K562 (cell line): ENCODE measurements around the gene TRIM2. TPM values are rescaled to one million over a fixed set of nuclear protein-coding genes. Genes with fewer than 3 reads are reported as not detected.
A peak's percentile ranks its signal among the peaks of the same experiment; 100 is the strongest.

Experiments used
- ATAC-seq: fragments of 200-7000 bp; cut with Tn5 transposase; 3 replicates; pipeline ENCODE4 v1.9.1; 2020; ENCODE audit warnings: moderate library complexity
- BruUV-seq: library from RNA; stranded (reverse); fragments of 400-500 nt; replicated peaks from 2 replicates; lab custom pipeline; 2021; lab: Mats Ljungman, UMichigan
- CTCF ChIA-PET: fragments of 300-600 bp; formaldehyde crosslinking; extraction: SDS; loops from one replicate; lab custom pipeline; 2021; ENCODE audit warnings: low intra/inter-chr PET ratio; lab: Yijun Ruan, JAX
- POLR2A ChIA-PET: fragments of 300-600, 350-650 bp; sonication (Branson Sonifier 250); formaldehyde crosslinking; extraction: SDS; loops from one replicate; lab custom pipeline; 2021; ENCODE audit warnings: antibody characterized with exemption, inconsistent platforms; lab: Yijun Ruan, JAX
- DNase-seq, 4 experiments: peaks; one replicate each; pipeline versions ENCODE4 v3.0.0 to v3.0.0-alpha.2; 2011 to 2018; ENCODE audit warnings: low spot score in 3 of 4, mixed read lengths in 3 of 4; ENCODE audit errors: extremely low read depth in 1 of 4
- FAIRE-seq: peaks from 2 replicates; lab custom pipeline; 2011; peaks lifted over from hg19 to GRCh38; lab: Jason Lieb, UNC
- H2AFZ ChIP-seq: 2 replicates; pipeline ENCODE4 v1.6.0; 2011; ENCODE audit warnings: low read depth, low read length, control low read depth, inconsistent platforms
- H3K27ac ChIP-seq: fragments of 200-600 bp; 3 replicates; pipeline ENCODE4 v1.8.0; 2011; ENCODE audit warnings: low read depth, mild to moderate bottlenecking, control low read depth, inconsistent platforms, low read length, moderate library complexity, mixed read lengths; ENCODE audit errors: extremely low read depth
- H3K27me3 ChIP-seq, 2 experiments: fragments of 300-600 bp in 1 of 2; 2 replicates in 1 of 2; 3 replicates in 1 of 2; pipeline versions ENCODE4 v1.6.0 to v1.8.0; 2011; ENCODE audit warnings: inconsistent platforms in 2 of 2, low read length in 2 of 2, mild to moderate bottlenecking in 1 of 2, mixed read lengths in 1 of 2, moderate library complexity in 1 of 2; ENCODE audit not compliant: control insufficient read depth in 2 of 2, insufficient read depth in 2 of 2
- H3K36me3 ChIP-seq: fragments of 300-600 bp; 3 replicates; pipeline ENCODE4 v1.8.0; 2011; ENCODE audit warnings: mild to moderate bottlenecking, low read length, inconsistent platforms; ENCODE audit not compliant: control insufficient read depth, insufficient read depth
- H3K4me1 ChIP-seq, 2 experiments: fragments of 200-600 bp in 1 of 2; replicated peaks in 1 of 2; 2 replicates in 1 of 2; 3 replicates in 1 of 2; pipeline versions ENCODE4 v1.5.1 to v1.8.0; 2011; ENCODE audit warnings: inconsistent platforms in 2 of 2, low read length in 2 of 2, mild to moderate bottlenecking in 1 of 2, mixed read lengths in 1 of 2, moderate library complexity in 1 of 2; ENCODE audit not compliant: control insufficient read depth in 2 of 2, insufficient read depth in 2 of 2
- H3K4me2 ChIP-seq: 2 replicates; pipeline ENCODE4 v1.6.1; 2011; ENCODE audit warnings: low read length, control low read depth, inconsistent platforms, mixed read lengths; ENCODE audit not compliant: insufficient read depth
- H3K4me3 ChIP-seq: fragments of 200-600 bp; sonication (generic), shearing (Covaris generic); 2 replicates; pipeline ENCODE4 v1.5.1; 2016; ENCODE audit warnings: control low read depth, inconsistent platforms
- H3K79me2 ChIP-seq: fragments of 200-600 bp; 3 replicates; pipeline ENCODE4 v1.8.0; 2011; ENCODE audit warnings: low read length, inconsistent platforms; ENCODE audit not compliant: control insufficient read depth, insufficient read depth
- H3K9ac ChIP-seq, 2 experiments: 2 replicates each; pipeline versions ENCODE4 v1.6.0 to v1.6.1; 2011; ENCODE audit warnings: low read depth in 2 of 2, low read length in 2 of 2, control low read depth in 1 of 2, inconsistent platforms in 1 of 2, mild to moderate bottlenecking in 1 of 2, mixed read lengths in 1 of 2; ENCODE audit not compliant: insufficient read depth in 1 of 2
- H3K9me1 ChIP-seq: one replicate; pipeline ENCODE4 v1.6.0; 2011; ENCODE audit warnings: inconsistent platforms, mild to moderate bottlenecking, low read length, moderate library complexity; ENCODE audit not compliant: control insufficient read depth, insufficient read depth
- H3K9me3 ChIP-seq: replicated peaks from 2 replicates; pipeline ENCODE4 v1.5.1; 2011; ENCODE audit warnings: low read depth, low read length, inconsistent platforms; ENCODE audit not compliant: control insufficient read depth, insufficient read depth
- H4K20me1 ChIP-seq: replicated peaks from 2 replicates; pipeline ENCODE4 v1.6.1; 2011; ENCODE audit warnings: low read length, inconsistent platforms, mixed read lengths; ENCODE audit not compliant: control insufficient read depth, insufficient read depth
- ATF7 ChIP-seq: fragments of 450-650 bp; IDR thresholded peaks from 2 replicates; pipeline ENCODE4 v1.7.1; 2014; ENCODE audit warnings: mild to moderate bottlenecking, moderate library complexity
- CBX5 ChIP-seq: IDR thresholded peaks from 2 replicates; pipeline ENCODE4 v1.6.1; 2014; ENCODE audit warnings: low read depth, borderline replicate concordance
- CCNT2 ChIP-seq: IDR thresholded peaks from 2 replicates; pipeline ENCODE4 v1.6.1; 2011; ENCODE audit warnings: borderline replicate concordance, low read depth, mild to moderate bottlenecking, moderate library complexity, mixed read lengths, low read length; ENCODE audit not compliant: insufficient read length; ENCODE audit errors: extremely low read depth
- HNRNPLL ChIP-seq: fragments of 200-400 bp; formaldehyde crosslinking; IDR thresholded peaks from 2 replicates; pipeline ENCODE4 v1.6.1; 2017; ENCODE audit warnings: low read length, low read depth, mild to moderate bottlenecking; ENCODE audit not compliant: poor library complexity, severe bottlenecking
- RFX5 ChIP-seq: IDR thresholded peaks from 2 replicates; pipeline ENCODE4 v1.6.1; 2011; ENCODE audit warnings: low read depth, mild to moderate bottlenecking, improper control_type of control experiment, low read length
- SMARCE1 ChIP-seq: fragments of 450-650 bp; IDR thresholded peaks from 2 replicates; pipeline ENCODE4 v1.7.1; 2016; ENCODE audit warnings: mild to moderate bottlenecking
- STAT5A ChIP-seq: IDR thresholded peaks from 2 replicates; pipeline ENCODE4 v1.6.1; 2012; ENCODE audit warnings: low read length, inconsistent platforms, borderline replicate concordance
- TEAD2 ChIP-seq: fragments of 450-650 bp; IDR thresholded peaks from 2 replicates; pipeline ENCODE4 v1.6.1; 2016; ENCODE audit warnings: missing genetic modification characterization, control low read depth, missing compliant biosample characterization
- ZNF76 ChIP-seq: fragments of 250-450 bp; sonication (Bioruptor Pico); IDR thresholded peaks from 2 replicates; pipeline ENCODE4 v1.4.0; 2020; ENCODE audit warnings: mild to moderate bottlenecking, moderate library complexity, borderline replicate concordance
- WGBS: fragments of 100-300 bp; shearing (Covaris generic); methylation state at CpG from one replicate; pipeline ENCODE4 v1.1.6; 2016; ENCODE audit warnings: low coverage, mixed read lengths; ENCODE audit not compliant: insufficient coverage; ENCODE audit errors: missing lambda C conversion rate; 5-methylcytosine and 5-hydroxymethylcytosine counted together
- in situ Hi-C: fragments of 300-500 bp; cut with MboI; formaldehyde crosslinking; loops from 4 replicates; pipeline ENCODE4 v1.15.0; 2018; ENCODE audit warnings: inconsistent platforms, mixed read lengths
- intact Hi-C: fragments of 100-400 bp; cut with micrococcal nuclease; formaldehyde crosslinking; loops from 2 replicates; pipeline ENCODE4 v1.14.2; 2022
- polyA plus RNA-seq, 8 experiments: library from polyadenylated mRNA; depleted of rRNA in 4 of 8; stranded (reverse) in 5 of 8; unstranded in 3 of 8; fragments of >200 nt; fragmentation: Nextera tagmentation in 2 of 8; fragmentation: Illumina TruSeq in 1 of 8; extraction: Ambion mirVana in 2 of 8; extraction: Trizol in 1 of 8; gene quantifications; 2 replicates each; pipeline versions ENCODE4 v1.2.1 to v1.2.3, GENCODE V29; 2011 to 2014; ENCODE audit warnings: inconsistent platforms in 1 of 8, missing spikeins in 1 of 8
- total RNA-seq, 7 experiments: library from RNA; depleted of rRNA in 6 of 7; stranded (reverse); fragments of >200 nt in 6 of 7; fragmentation: Illumina TruSeq in 2 of 7; extraction: Trizol in 2 of 7; gene quantifications; 2 replicates each; pipeline versions ENCODE4 v1.2.1 to v1.2.3, GENCODE V29; 2011 to 2021; ENCODE audit warnings: low replicate concordance in 1 of 7
- TF ChIP-seq, protein P1 (sequence below): fragments of 250-450 bp; sonication (Bioruptor Pico); IDR thresholded peaks from 2 replicates; pipeline ENCODE4 v1.5.0; 2020; ENCODE audit warnings: mild to moderate bottlenecking, borderline replicate concordance
- TF ChIP-seq, protein P2 (sequence below): fragments of 450-650 bp; formaldehyde crosslinking; IDR thresholded peaks from 2 replicates; pipeline ENCODE4 v1.4.0; 2020; ENCODE audit warnings: mild to moderate bottlenecking
- TF ChIP-seq, protein P3 (sequence below): fragments of 450-650 bp; IDR thresholded peaks from 2 replicates; pipeline ENCODE4 v1.6.1; 2017; ENCODE audit warnings: antibody characterized with exemption, mild to moderate bottlenecking
- TF ChIP-seq, protein P4 (sequence below): fragments of 450-650 bp; conservative IDR thresholded peaks from 2 replicates; pipeline ENCODE4 v1.6.1; 2016; ENCODE audit warnings: missing genetic modification characterization, low read depth, mild to moderate bottlenecking, control low read depth, missing compliant biosample characterization

The TRIM2 gene
- total and polyA plus RNA-seq, 9 of the 15 experiments (the other 6 are each of a cell fraction or from before 2014, with no cell fraction given), result 0.01 to 0.41 (median 0.13) TPM; not detected in 1

DNA sequence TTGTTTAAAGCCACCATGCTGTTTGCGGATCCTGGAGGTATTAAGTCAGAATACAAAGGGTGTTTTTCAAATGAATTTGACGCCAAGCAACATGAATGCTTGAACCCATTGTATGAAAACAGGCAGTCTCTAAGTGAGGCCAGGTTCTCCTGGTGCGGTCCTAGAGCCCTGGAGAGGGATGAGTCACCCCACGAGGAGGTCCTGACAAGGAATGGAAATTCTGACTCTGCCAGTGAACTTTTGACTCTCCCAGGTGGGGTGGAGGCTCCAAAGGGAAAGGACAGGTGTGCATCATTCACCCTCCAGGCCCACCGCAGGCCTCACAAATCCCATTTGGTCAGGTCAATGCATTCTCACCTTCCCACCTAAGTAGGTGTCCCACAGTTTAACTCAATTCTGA lies 1.5 kb downstream of the TRIM2 start:
- DNase-seq (peak in 1 of 4 experiments; percentile 11), ATAC-seq (peak; percentile 24; the same call in 2 of the 3 replicates), FAIRE-seq (no peak)
- WGBS, result 11% methylated on average over 5 of the region's 5 CpGs
- peaks cover 5 to 22% of the 10 kb centered on the region in 2 experiments; a peak in 4 of 5 replicates for H3K27me3 ChIP-seq
- no TSS peak for BruUV-seq
- H3K4me3 ChIP-seq, result no peak overlapping the region
- in situ Hi-C loops, result no loop called here
- H3K4me2 ChIP-seq, result no peak overlapping the region
- intact Hi-C loops, result loop anchor here (5.0 kb wide), 1 partner anchor 112 kb away; no protein-coding TSS in a partner anchor
- H4K20me1 ChIP-seq, result no peaks in the 10 kb centered on the region
- H3K79me2 ChIP-seq, result no peaks in the 10 kb centered on the region
- ChIA-PET CTCF (no interaction called here), POLR2A (interaction anchor here (1.4 kb wide), 1 partner anchor 43 kb away, joined by 3 read pairs; no protein-coding TSS in a partner anchor)
- no peaks in the 10 kb centered on the region for H3K9me1 ChIP-seq
- no peak overlapping the region for H3K9ac ChIP-seq
- H3K36me3 ChIP-seq, result no peaks in the 10 kb centered on the region
- no peak overlapping the region for H3K27ac ChIP-seq
- no peaks in the 10 kb centered on the region for H3K9me3 ChIP-seq
- H2AFZ ChIP-seq, result no peak overlapping the region
- H3K4me1 ChIP-seq, result peaks cover 5% of the 10 kb centered on the region in 2 experiments
- TF ChIP-seq, protein P1, sequence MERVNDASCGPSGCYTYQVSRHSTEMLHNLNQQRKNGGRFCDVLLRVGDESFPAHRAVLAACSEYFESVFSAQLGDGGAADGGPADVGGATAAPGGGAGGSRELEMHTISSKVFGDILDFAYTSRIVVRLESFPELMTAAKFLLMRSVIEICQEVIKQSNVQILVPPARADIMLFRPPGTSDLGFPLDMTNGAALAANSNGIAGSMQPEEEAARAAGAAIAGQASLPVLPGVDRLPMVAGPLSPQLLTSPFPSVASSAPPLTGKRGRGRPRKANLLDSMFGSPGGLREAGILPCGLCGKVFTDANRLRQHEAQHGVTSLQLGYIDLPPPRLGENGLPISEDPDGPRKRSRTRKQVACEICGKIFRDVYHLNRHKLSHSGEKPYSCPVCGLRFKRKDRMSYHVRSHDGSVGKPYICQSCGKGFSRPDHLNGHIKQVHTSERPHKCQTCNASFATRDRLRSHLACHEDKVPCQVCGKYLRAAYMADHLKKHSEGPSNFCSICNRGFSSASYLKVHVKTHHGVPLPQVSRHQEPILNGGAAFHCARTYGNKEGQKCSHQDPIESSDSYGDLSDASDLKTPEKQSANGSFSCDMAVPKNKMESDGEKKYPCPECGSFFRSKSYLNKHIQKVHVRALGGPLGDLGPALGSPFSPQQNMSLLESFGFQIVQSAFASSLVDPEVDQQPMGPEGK (CRISPR knock-in tag), result no peak
- TF ChIP-seq ATF7 (peak; percentile 40; the same call in 1 of the 2 replicates), ZNF76 (CRISPR knock-in tag) (no peak), CCNT2 (no peak), RFX5 (no peak), CBX5 (no peak), HNRNPLL (no peak), STAT5A (no peak), SMARCE1 (peak; percentile 68; the same call in 1 of the 2 replicates), TEAD2 (no peak)
- TF ChIP-seq, protein P2, sequence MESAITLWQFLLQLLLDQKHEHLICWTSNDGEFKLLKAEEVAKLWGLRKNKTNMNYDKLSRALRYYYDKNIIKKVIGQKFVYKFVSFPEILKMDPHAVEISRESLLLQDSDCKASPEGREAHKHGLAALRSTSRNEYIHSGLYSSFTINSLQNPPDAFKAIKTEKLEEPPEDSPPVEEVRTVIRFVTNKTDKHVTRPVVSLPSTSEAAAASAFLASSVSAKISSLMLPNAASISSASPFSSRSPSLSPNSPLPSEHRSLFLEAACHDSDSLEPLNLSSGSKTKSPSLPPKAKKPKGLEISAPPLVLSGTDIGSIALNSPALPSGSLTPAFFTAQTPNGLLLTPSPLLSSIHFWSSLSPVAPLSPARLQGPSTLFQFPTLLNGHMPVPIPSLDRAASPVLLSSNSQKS (CRISPR knock-in tag), result no peak
- TF ChIP-seq, protein P3, sequence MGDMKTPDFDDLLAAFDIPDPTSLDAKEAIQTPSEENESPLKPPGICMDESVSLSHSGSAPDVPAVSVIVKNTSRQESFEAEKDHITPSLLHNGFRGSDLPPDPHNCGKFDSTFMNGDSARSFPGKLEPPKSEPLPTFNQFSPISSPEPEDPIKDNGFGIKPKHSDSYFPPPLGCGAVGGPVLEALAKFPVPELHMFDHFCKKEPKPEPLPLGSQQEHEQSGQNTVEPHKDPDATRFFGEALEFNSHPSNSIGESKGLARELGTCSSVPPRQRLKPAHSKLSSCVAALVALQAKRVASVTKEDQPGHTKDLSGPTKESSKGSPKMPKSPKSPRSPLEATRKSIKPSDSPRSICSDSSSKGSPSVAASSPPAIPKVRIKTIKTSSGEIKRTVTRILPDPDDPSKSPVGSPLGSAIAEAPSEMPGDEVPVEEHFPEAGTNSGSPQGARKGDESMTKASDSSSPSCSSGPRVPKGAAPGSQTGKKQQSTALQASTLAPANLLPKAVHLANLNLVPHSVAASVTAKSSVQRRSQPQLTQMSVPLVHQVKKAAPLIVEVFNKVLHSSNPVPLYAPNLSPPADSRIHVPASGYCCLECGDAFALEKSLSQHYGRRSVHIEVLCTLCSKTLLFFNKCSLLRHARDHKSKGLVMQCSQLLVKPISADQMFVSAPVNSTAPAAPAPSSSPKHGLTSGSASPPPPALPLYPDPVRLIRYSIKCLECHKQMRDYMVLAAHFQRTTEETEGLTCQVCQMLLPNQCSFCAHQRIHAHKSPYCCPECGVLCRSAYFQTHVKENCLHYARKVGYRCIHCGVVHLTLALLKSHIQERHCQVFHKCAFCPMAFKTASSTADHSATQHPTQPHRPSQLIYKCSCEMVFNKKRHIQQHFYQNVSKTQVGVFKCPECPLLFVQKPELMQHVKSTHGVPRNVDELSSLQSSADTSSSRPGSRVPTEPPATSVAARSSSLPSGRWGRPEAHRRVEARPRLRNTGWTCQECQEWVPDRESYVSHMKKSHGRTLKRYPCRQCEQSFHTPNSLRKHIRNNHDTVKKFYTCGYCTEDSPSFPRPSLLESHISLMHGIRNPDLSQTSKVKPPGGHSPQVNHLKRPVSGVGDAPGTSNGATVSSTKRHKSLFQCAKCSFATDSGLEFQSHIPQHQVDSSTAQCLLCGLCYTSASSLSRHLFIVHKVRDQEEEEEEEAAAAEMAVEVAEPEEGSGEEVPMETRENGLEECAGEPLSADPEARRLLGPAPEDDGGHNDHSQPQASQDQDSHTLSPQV, result no peak
- TF ChIP-seq, protein P4, sequence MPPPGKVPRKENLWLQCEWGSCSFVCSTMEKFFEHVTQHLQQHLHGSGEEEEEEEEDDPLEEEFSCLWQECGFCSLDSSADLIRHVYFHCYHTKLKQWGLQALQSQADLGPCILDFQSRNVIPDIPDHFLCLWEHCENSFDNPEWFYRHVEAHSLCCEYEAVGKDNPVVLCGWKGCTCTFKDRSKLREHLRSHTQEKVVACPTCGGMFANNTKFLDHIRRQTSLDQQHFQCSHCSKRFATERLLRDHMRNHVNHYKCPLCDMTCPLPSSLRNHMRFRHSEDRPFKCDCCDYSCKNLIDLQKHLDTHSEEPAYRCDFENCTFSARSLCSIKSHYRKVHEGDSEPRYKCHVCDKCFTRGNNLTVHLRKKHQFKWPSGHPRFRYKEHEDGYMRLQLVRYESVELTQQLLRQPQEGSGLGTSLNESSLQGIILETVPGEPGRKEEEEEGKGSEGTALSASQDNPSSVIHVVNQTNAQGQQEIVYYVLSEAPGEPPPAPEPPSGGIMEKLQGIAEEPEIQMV, result no peak
